PFSK-1 (cell line): ENCODE data around the gene JMJD1C.

Source experiments
- FOXP2 ChIP-seq: optimal IDR thresholded peaks from 2 replicates; pipeline ENCODE3; 2011; ENCODE audit warnings: borderline replicate concordance, control low read depth, inconsistent platforms; ENCODE audit not compliant: insufficient read depth; ENCODE audit errors: extremely low read length, extremely low read depth
- POLR2AphosphoS5 ChIP-seq: IDR thresholded peaks from 2 replicates; pipeline ENCODE4 v1.6.1; 2012; ENCODE audit warnings: low read depth, mild to moderate bottlenecking, control low read depth, low read length, moderate library complexity
- SIN3A ChIP-seq: IDR thresholded peaks from 2 replicates; pipeline ENCODE4 v1.6.1; 2012; ENCODE audit warnings: mild to moderate bottlenecking, low read length, moderate library complexity, borderline replicate concordance; ENCODE audit not compliant: insufficient read depth
- TAF1 ChIP-seq: IDR thresholded peaks from 2 replicates; pipeline ENCODE4 v1.6.1; 2012; ENCODE audit warnings: low read length, control low read depth, borderline replicate concordance; ENCODE audit not compliant: insufficient read depth
- TF ChIP-seq, protein P1 (sequence below), 2 experiments: IDR thresholded peaks; 2 replicates each; pipeline versions ENCODE4 v1.6.1 to v1.8.0; 2011 to 2012; ENCODE audit warnings: low read depth in 2 of 2, low read length in 2 of 2, control low read depth in 1 of 2, inconsistent platforms in 1 of 2, mild to moderate bottlenecking in 1 of 2, moderate library complexity in 1 of 2; ENCODE audit not compliant: insufficient read depth in 1 of 2

JMJD1C gene

DNA sequence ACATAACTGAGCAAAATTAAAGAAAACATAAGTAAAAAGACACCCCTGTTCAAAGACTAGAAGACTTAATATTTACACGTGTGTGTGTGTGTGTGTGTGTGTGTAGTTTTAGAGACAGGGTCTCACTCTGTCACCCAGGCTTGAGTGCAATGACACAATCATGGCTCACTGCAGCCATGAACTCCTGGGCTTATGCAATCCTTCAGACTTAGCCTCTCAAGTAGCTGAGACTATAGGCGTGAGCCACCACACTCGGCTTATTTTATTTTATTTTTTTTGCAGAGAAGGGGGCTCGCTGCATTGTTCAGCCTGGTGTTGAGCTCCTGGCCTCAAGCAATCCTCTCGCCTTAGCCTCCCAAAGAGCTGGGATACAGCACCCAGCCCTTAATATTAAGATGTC lies 90.3 kb downstream of the JMJD1C start:
- no peak for TF ChIP-seq POLR2AphosphoS5
- TF ChIP-seq, protein P1, sequence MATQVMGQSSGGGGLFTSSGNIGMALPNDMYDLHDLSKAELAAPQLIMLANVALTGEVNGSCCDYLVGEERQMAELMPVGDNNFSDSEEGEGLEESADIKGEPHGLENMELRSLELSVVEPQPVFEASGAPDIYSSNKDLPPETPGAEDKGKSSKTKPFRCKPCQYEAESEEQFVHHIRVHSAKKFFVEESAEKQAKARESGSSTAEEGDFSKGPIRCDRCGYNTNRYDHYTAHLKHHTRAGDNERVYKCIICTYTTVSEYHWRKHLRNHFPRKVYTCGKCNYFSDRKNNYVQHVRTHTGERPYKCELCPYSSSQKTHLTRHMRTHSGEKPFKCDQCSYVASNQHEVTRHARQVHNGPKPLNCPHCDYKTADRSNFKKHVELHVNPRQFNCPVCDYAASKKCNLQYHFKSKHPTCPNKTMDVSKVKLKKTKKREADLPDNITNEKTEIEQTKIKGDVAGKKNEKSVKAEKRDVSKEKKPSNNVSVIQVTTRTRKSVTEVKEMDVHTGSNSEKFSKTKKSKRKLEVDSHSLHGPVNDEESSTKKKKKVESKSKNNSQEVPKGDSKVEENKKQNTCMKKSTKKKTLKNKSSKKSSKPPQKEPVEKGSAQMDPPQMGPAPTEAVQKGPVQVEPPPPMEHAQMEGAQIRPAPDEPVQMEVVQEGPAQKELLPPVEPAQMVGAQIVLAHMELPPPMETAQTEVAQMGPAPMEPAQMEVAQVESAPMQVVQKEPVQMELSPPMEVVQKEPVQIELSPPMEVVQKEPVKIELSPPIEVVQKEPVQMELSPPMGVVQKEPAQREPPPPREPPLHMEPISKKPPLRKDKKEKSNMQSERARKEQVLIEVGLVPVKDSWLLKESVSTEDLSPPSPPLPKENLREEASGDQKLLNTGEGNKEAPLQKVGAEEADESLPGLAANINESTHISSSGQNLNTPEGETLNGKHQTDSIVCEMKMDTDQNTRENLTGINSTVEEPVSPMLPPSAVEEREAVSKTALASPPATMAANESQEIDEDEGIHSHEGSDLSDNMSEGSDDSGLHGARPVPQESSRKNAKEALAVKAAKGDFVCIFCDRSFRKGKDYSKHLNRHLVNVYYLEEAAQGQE (IDR thresholded peaks at IDR 0.05; ENCODE audit: insufficient read depth in 1 of 2, low read depth in 2 of 2, low read length in 2 of 2), result no peak

DNA sequence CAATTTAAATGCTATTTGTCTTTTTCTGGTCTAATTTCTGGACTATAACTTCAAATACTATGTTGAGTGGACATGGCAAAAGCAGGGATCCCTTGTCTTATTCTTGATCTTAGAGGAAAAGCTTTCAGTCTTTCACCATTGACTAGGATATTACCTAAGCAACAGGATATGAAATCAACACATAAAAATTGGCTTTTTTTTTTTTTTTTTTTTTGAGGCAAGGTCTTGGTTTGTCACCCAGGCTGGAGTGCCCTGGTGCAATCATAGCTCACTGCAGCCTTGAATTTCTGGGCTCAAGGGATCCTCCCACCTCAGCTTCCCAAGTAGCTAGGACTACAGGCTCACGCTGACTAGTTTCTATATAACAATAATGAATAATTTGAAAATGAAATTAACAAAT lies 90.8 kb downstream of the JMJD1C start:
- TF ChIP-seq, protein P1 (IDR thresholded peaks at IDR 0.05; ENCODE audit: insufficient read depth in 1 of 2, low read depth in 2 of 2, low read length in 2 of 2), result no peak
- TF ChIP-seq SIN3A (no peak), POLR2AphosphoS5 (no peak), TAF1 (no peak), FOXP2 (no peak)

DNA sequence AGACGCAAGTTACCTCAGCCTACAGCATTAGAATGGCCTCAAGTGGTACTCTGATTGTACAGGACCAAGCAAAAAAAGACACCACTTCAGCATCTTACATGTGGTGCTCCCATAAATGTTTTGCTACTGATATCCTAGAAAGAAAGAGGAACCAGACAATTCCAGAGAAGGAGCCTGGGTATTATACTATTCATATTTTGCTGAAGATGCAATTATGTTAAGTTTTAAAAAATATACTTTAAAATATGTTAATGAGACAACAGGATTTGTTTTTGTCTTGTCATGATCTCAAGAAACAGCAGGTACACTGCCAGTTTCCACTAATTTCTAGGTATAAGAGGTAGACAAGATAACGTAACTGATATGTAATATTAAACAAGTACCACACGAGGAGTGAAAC lies 92.6 kb downstream of the JMJD1C start:
- TF ChIP-seq, protein P1 (IDR thresholded peaks at IDR 0.05; ENCODE audit: insufficient read depth in 1 of 2, low read depth in 2 of 2, low read length in 2 of 2), result no peak
- TF ChIP-seq POLR2AphosphoS5, result no peak
- TF ChIP-seq TAF1, result no peak

DNA sequence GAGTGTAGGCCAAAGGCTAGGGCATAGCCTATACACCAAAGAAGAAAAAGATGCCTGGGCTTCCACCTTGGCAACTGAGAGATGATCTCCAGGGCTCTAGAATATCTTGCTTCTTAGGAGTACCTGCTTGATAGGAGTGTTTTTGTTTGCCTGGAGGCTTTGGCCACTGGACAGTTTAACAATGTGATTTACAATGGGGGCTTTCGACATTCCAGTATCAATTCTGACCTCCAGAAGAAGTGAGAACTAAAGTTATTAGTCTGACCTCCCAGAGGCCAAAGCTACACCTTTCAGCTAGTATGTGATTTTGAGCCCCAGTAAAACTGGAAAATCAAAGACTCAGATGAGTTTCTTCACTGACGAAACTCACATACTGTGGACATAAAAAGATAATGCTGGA lies 96.1 kb downstream of the JMJD1C start:
- TF ChIP-seq FOXP2 (no peak), TAF1 (no peak), POLR2AphosphoS5 (no peak), SIN3A (no peak)
- TF ChIP-seq, protein P1 (IDR thresholded peaks at IDR 0.05; ENCODE audit: insufficient read depth in 1 of 2, low read depth in 2 of 2, low read length in 2 of 2), result no peak

DNA sequence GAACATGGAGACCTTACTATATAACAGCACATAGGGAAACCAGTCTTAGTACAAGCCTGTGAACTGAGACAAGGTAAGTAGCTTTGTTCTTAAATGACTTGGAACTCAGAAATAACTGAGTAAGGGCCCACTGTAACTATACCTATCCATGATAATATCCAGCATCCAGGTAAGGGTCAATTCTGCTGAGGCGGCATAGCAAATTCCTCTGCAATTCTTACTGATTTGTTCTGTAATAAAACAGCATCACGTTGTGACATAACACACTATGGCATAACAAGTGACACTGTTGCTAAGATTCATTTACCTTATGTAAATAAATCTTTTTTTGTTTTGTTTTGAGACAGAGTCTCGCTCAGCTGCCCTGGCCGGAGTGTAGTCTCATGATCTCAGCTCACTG lies 97.4 kb downstream of the JMJD1C start:
- TF ChIP-seq FOXP2 (no peak), POLR2AphosphoS5 (no peak), SIN3A (no peak), TAF1 (no peak)
- TF ChIP-seq, protein P1 (IDR thresholded peaks at IDR 0.05; ENCODE audit: insufficient read depth in 1 of 2, low read depth in 2 of 2, low read length in 2 of 2), result no peak
